HG03108 (cell line): Measurements from ENCODE around the gene KIF4A.
"Not testable (repeated sequence)": the region's sequence is repeated elsewhere in the genome, so short reads cannot be mapped to it uniquely, and the experiment has no call there.

Experiments used
- ATAC-seq: cut with Tn5 transposase; IDR thresholded peaks from one replicate; pipeline ENCODE4 v1.9.1; 2021; ENCODE audit warnings: moderate library complexity; ENCODE audit not compliant: unreplicated experiment

The KIF4A gene

GRCh38 chrX:70360366-70360765, 70.5 kb downstream of the KIF4A start:
- ATAC-seq = no peak

DNA sequence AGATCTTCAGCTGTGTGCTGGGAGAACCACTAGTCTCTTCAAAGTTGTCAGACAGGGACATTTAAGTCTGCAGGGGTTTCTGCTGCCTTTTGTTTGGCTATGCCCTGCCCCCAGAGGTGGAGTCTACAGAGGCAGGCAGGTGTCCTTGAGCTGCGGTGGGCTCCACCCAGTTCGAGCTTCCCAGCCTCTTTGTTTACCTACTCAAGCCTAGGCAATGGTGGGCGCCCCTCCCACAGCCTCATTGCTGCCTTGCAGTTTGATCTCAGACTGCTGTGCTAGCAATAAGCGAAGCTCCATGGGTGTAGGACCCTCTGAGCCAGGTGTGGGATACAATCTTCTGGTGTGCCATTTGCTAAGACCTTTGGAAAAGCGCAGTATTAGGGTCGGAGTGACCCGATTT, 78.8 kb downstream of the KIF4A start:
- ATAC-seq = not testable (repeated sequence)

DNA sequence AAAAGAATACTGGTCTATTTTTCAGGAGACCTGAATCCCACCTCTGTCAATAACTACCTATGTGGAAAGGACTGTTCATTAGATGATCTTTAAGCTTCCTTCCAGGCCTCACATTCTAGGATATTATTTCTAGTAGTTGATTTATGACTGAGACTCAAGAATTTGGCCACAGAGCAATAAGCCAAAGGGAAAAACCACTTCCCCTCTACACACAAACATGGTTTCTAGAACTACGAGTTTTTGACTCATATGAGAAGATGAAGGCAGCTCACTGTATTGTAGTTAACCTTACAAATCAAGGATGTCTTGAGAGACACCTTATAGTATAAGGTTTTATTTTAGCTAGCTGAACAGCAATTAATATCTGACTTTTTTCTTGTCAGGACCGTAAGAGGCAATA, 96.3 kb downstream of the KIF4A start:
- ATAC-seq = no peak

DNA sequence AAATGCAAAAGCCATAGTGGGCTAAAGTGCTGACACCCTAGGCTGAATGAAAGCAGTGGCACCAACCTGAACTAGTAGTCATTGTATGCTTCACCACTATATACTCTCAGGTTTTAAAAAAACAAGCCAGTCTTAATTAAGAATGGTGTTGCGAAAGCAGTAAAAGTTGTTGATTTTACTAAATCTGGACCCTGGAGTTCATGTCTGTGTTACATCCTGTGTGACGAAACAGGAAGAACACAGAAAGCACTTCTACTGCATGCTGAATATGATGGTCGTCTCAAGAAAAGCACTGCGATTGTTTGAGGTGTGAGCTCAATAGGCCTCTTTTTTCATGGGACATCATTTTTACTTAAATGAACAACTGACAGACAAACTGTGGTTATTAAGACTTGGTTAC, 109.0 kb downstream of the KIF4A start:
- ATAC-seq = no peak

DNA sequence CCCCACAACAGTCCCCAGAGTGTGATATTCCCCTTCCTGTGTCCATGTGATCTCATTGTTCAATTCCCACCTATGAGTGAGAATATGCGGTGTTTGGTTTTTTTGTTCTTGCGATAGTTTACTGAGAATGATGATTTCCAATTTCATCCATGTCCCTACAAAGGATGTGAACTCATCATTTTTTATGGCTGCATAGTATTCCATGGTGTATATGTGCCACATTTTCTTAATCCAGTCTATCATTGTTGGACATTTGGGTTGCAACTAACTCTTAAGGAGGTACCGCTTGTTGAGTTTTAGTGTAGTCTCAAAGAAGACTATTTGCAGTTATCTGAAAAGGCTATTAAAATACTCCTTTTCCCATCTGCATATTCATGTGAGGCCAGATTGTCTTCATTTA, 110.3 kb downstream of the KIF4A start:
- not testable (repeated sequence) for ATAC-seq

DNA sequence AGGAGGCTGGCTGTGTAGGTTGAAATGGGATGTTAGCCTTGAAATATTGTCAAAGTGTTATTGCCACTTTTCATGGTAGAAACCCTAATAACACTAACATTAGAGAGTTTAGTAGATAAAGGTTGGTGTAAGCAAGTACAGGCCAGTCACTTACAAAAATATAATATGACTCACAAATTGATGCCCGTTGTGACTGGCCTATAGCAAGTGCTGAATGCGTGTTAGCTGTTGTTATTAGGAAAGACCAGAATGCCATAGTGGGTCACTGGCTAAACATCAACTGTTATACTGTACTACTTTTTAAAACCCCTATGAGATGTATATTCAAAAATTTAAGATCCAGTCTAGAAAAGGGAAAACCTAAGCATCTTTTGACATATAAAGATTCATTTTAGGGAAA, 112.8 kb downstream of the KIF4A start:
- ATAC-seq = no peak

- no peak for ATAC-seq
Observed at GRCh38 chrX:70405003-70405402, 115.1 kb downstream of the KIF4A start.

DNA sequence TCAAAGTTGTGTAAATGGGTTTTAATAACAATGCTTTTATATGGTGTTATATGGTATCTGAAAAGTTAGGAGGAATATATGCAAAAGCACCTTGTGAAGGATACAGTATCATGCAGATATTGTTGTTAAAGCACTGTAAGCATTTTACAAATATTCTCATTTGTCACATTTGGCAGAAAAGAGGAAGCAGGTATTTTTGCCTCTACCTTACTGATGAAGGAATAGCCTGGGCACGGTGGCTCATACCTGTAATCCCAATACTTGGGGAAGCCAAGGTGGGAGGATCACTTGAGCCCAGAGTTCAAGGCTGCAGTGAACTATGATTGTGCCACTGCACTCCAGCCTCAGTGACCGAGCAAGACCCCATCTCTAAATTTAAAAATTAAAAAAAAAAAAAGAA, 121.0 kb downstream of the KIF4A start:
- no peak for ATAC-seq

GRCh38 chrX:70411475-70411874, 121.6 kb downstream of the KIF4A start:
- no peak for ATAC-seq

GRCh38 chrX:70421618-70422017, 131.7 kb downstream of the KIF4A start:
- no peak for ATAC-seq

DNA sequence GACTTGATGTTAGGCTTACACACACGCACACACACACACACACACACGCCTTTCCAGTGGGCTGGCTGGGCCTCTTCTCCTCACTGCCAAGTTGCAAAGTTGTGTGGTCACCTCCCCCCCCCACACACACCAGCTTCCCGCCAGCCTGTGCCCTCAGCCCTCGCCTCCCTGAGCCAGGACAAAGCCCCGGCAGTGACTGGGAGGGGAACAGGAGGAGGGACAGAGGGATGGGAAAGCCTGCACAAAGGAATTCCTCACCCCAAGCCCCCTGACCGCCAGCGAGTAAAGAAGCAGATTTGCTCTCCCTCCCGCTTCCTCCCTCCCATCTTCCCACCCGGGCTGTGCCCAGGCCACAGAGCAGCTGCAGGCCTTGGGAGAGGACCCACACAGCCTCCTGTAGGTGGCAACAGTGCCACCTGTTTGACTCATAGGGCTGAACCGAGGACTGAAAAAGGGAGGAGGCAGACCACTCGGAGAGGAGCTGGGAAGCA, 133.0 kb downstream of the KIF4A start, which contains the start of gene GDPD2:
Gene GDPD2, plus strand, starts transcription at position 464 of the 491 bp plus-strand sequence. CDS start 1,671 bp downstream, outside the sequence.
- ATAC-seq = no peak

DNA sequence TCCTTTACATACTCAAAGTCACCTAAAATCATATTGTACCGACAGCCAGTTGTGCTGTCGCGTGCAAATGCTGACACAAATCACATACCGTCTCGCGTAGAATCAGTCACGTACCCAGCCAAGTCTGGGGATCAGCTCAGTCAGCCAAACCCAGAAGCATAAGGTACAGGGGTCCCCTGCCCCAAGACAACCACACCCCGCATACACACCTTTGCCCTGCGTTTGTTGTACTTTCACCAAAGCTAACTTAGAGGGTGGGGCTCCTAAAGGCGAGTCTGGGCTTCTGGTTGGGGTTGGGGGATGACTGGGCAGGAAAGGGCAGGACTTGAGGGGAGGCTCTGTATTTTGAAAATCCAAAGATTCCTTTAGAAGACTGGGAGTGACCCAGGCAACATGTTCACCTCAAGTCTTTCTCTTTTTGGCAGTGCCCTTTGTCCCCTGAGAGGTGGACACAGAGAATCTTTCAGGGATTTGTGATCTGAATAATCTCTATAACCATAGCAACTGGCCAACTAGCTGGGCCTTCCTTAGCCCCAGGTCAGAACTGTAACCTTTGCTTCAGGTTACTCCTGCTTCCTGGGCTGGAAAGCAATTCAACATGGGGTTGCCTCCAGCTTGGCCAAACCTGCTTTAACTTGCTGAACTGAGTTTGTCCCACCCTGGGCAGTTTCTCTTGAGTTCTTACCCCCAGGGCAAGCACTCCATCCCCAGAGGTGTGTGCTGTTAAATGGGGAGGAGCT, 134.2 kb downstream of the KIF4A start:
- ATAC-seq = no peak

GRCh38 chrX:70424801-70425200, 134.9 kb downstream of the KIF4A start:
- ATAC-seq = no peak

DNA sequence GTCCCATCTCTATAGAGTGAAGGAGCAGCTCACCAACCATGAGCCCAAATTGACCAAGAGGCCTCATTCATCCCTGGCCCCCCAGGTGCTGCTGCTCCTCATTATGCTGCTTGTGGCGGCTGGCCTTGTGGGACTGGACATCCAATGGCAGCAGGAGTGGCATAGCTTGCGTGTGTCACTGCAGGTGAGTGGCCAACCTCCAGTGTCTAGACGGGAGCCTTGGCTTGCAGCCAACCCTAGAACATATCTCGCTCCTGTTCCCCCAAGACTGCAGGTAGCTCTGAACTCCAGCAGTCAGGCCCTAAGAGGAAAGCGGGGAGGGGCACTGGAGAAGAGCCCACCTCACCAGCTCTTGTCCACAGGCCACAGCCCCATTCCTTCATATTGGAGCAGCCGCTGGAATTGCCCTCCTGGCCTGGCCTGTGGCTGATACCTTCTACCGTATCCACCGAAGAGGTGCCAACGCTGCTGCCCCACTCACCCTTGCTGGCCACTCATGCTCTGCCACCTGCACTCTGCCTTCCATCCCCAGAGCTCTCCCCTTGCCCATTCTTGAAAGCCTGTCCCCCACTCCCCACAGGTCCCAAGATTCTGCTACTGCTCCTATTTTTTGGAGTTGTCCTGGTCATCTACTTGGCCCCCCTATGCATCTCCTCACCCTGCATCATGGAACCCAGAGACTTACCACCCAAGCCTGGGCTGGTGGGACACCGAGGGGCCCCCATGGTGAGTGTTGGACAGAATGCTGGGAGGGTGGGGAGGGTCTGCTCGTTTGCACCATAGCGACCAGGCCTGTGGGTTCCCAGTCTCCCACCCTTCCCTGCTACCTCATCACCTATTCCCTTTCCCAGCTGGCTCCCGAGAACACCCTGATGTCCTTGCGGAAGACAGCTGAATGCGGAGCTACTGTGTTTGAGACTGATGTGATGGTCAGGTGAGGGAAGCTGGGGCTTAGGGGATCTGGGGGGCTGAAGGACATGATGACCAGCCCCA, 136.7 kb downstream of the KIF4A start:
- no peak for ATAC-seq

GRCh38 chrX:70427365-70427764, 137.5 kb downstream of the KIF4A start:
- ATAC-seq = no peak

- no peak for ATAC-seq
Observed at GRCh38 chrX:70429759-70430158, 139.9 kb downstream of the KIF4A start.

- no peak for ATAC-seq
Observed at GRCh38 chrX:70432936-70433847, 143.3 kb downstream of the KIF4A start.

GRCh38 chrX:70433848-70434351, 144.0 kb downstream of the KIF4A start:
- ATAC-seq = peak; percentile 62

DNA sequence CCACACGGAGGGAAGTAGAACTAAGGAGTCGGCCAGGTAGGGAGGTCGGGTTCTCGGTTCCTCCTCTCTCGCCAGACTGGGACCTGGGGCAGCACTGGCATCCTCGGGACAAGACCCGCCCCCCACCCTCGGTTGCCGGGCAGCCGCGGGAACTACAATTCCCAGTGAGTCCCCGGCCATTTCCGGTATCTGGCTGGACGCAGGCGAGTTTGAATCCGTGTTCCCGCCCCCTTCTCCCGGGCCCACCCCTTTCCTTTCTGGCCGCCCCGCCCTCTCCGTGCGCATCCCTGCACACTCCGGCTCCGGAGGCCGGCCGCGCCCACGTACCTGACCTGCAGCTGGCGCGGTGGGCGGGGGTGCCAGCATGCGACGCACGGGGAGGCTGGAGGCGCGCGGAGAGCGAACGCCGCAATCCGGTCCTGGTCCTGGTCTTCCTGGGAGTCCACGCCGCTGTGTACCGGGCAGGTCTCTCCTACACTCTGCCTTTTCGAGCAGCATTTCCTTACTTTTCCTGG, 144.5 kb downstream of the KIF4A start:
- ATAC-seq = peak; percentile 62

- ATAC-seq = no peak
Observed at GRCh38 chrX:70434914-70435586, 145.1 kb downstream of the KIF4A start.
